Body of pancreas (tissue), 4 donors: ENCODE results near the gene PPP1R12A.

Experiments used
- POLR2A ChIP-seq, 3 donors: fragments of 450-650 bp; IDR thresholded peaks; one replicate each; pipeline ENCODE4 v1.6.1; 2016; ENCODE audit warnings: antibody characterized with exemption in 3 of 3, mild to moderate bottlenecking in 2 of 3
- TF ChIP-seq, protein P1 (sequence below), 7 experiments: fragments of 450-650 bp in 4 of 7; fragments of 200-600 bp in 3 of 7; sonication (generic) in 3 of 7; IDR thresholded peaks; one replicate each; pipeline ENCODE4 v1.5.1; 2016 to 2019; ENCODE audit warnings: antibody characterized with exemption in 7 of 7

DNA sequence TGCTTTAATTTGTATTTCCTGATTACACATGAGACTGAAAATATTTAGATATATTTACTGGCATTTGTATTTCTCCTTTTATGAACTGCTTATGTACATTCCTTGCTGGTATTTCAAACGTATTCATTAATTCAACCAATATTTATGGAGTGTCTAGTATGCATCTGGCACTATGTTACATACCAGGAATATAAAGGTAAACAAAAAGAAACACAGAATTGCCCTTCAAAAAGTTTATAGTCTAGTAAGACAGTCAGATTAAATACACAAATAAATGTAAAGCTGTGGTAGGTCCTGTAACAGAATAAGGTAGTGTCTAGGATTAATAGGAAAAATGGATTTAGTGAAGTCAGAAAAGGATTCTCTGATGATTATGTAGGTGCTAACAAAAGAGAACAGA lies 87.5 kb downstream of the PPP1R12A start:
- TF ChIP-seq, protein P1, sequence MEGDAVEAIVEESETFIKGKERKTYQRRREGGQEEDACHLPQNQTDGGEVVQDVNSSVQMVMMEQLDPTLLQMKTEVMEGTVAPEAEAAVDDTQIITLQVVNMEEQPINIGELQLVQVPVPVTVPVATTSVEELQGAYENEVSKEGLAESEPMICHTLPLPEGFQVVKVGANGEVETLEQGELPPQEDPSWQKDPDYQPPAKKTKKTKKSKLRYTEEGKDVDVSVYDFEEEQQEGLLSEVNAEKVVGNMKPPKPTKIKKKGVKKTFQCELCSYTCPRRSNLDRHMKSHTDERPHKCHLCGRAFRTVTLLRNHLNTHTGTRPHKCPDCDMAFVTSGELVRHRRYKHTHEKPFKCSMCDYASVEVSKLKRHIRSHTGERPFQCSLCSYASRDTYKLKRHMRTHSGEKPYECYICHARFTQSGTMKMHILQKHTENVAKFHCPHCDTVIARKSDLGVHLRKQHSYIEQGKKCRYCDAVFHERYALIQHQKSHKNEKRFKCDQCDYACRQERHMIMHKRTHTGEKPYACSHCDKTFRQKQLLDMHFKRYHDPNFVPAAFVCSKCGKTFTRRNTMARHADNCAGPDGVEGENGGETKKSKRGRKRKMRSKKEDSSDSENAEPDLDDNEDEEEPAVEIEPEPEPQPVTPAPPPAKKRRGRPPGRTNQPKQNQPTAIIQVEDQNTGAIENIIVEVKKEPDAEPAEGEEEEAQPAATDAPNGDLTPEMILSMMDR (IDR thresholded peaks at IDR 0.05) = no peak
- TF ChIP-seq POLR2A (IDR thresholded peaks at IDR 0.05) = no peak
